Measurements from ENCODE around the gene RUVBL2. TPM values are rescaled to one million over a fixed set of nuclear protein-coding genes. Genes with fewer than 3 reads are reported as not detected.

RUVBL2 gene
- 110 and 115 TPM in 2 replicates for total RNA-seq
- 185 and 200 TPM in 2 replicates for polyA plus RNA-seq
- 190 and 194 TPM in 2 replicates for polyA plus RNA-seq (2011; cell fraction: cytosol; rRNA removed)
- 192 and 197 TPM in 2 replicates for polyA plus RNA-seq (2011; cell fraction: nucleus; rRNA removed)
- 148 and 185 TPM in 2 replicates for polyA plus RNA-seq (2012)
- 106 and 142 TPM in 2 replicates for polyA minus RNA-seq
- 189 TPM for polyA minus RNA-seq (2011; cell fraction: cytosol; rRNA and poly(A)+ RNA removed)
- polyA minus RNA-seq (2011; cell fraction: nucleus; rRNA and poly(A)+ RNA removed), result 39.0 and 64.7 TPM in 2 replicates
- percentile 53 among the genes with signal in this experiment for Bru-seq, nascent RNA
- BruChase-seq, experiment 1, labeled RNA remaining after a 6-hour chase, result percentile 61 among the genes with signal in this experiment
- percentile 53 among the genes with signal in this experiment for BruChase-seq, experiment 2, labeled RNA remaining after a 2-hour chase
- long read RNA-seq, transcript RUVBL2-205 (2 exons, 546 nt), result minor isoform, 122 of 717 reads
- long read RNA-seq, transcript RUVBL2-206 (15 exons, 2,009 nt), result major isoform, 483 of 717 reads
- long read RNA-seq, partial matches to known transcripts, result 49 of 717 reads
- long read RNA-seq, other reads (novel, unspliced or antisense), result 61 of 717 reads

DNA sequence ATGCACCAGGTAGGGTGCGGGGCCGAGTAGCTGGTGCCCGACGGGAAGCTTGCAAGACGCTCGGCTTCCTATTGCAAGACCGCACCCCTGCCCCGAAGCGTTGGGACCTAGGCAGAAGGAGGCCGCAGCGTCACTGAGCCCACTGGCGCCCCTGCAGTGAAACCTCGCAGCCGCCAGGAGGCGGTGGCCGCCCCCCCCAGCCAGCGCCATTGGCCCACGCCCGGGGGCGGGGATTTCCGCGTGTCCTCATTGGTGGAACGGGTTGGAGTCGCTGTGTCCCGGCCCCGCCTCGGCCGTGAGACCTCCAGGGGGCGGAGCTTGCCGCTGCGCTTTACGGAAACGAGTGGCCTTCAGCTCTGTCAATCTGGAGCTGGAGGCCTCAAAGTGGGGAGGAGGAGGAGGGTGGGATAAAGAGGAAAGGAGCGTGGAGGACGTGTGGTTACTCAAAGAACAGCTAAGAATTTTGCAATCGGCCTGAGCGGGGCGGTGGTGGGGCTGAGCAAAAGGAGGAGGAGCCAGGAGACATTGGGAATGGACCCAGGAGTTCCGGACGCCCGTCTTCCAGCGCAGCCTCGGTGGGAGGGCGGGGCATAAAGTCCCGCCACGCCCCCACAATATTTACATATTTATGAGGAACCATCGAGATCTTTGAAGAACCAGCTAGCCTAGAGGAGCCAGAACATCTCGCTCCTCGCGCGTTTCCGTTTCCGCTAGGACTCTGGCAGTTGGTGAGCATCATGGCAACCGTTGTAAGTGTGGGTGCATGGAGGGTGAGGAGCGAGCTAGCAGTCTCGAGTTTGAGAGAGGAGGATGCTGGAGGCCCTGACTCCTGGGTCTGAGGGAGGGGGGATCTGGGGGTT, at the start of gene RUVBL2, which contains the start of gene GYS1:
Gene RUVBL2, plus strand, starts transcription at position 713 of the 860 bp plus-strand sequence. Its CDS starts 25 bp downstream, at position 738.
Gene GYS1, minus strand, starts transcription at position 135 of the 860 bp plus-strand sequence. CDS start 197 bp downstream, outside the sequence.
- Histone ChIP-seq H3K4me1 (ENCODE audit: control insufficient read depth, extremely low read depth, insufficient read depth, low read length) (peaks cover 14% of the 10 kb centered on the region), H3K36me3 (ENCODE audit: control insufficient read depth in 2 of 2, extremely low read depth in 1 of 2, insufficient read depth in 2 of 2, low read length in 2 of 2) (peaks cover 0 to 3% of the 10 kb centered on the region in 2 experiments), H2AFZ (ENCODE audit: low read depth, low read length) (peak within 1 kb of the TSS; percentile 77), H3K9me3 (replicated peaks; ENCODE audit: control insufficient read depth, insufficient read depth, low read length) (no peaks in the 10 kb centered on the region), H3K4me3 (replicated peaks in 1 of 3; ENCODE audit: insufficient read depth in 1 of 3, low read depth in 1 of 3, low read length in 3 of 3) (peak within 1 kb of the TSS; percentile 83 to 92 (median 86)), H3K27me3 (ENCODE audit: control insufficient read depth in 2 of 2, insufficient read depth in 2 of 2, low read length in 2 of 2) (no peaks in the 10 kb centered on the region), H3K79me2 (ENCODE audit: control insufficient read depth, insufficient read depth, low read length) (peaks cover 58% of the 10 kb centered on the region), H4K20me1 (replicated peaks; ENCODE audit: control insufficient read depth, extremely low read depth, insufficient read depth, low read length) (no peaks in the 10 kb centered on the region), H3K4me2 (ENCODE audit: insufficient read depth, low read length) (peak within 1 kb of the TSS; percentile 91), H3K27ac (ENCODE audit: insufficient read depth, low read depth, low read length) (peak within 1 kb of the TSS; percentile 61), H3K9ac (replicated peaks; ENCODE audit: extremely low read depth, insufficient read depth, low read length) (peak within 1 kb of the TSS; percentile 89), H3K9me1 (replicated peaks; ENCODE audit: control insufficient read depth, extremely low read depth, insufficient read depth, low read length) (no peaks in the 10 kb centered on the region)
- intact Hi-C loops (cut with micrococcal nuclease) (loop anchor here (1.0 to 10.0 kb wide), 6 partner anchors 15 to 359 kb away; partner anchors contain the start of genes DBP, HRC, SNRNP70 and TRPM4), dilution Hi-C loops (cut with MboI; ENCODE audit: extremely low pct_ligation_motif_present, low sequenced_read_pairs) (no loop called here)
- POLR2A ChIA-PET, result interaction anchor here (0.6 to 1.5 kb wide), 6 partner anchors 10 to 374 kb away, joined by 3 to 6 read pairs (median 3); partner anchors contain the start of genes FTL, PPP1R15A, RPL18 and SPHK2
- DNase-seq (ENCODE audit: low read depth, low spot score) (peak; percentile 100), FAIRE-seq (peak; percentile 99)
- BruUV-seq (replicated peaks), result TSS peak; percentile 66
- TF ChIP-seq POLR2AphosphoS5 (IDR thresholded peaks at IDR 0.05; ENCODE audit: insufficient read depth, low read depth, low read length) (peak; percentile 77), POLR2A (IDR thresholded peaks at IDR 0.05; ENCODE audit: low read depth, low read length) (peak; percentile 88), GATA2 (IDR thresholded peaks at IDR 0.05; ENCODE audit: insufficient read depth, insufficient read length, low read depth, low read length) (no peak), MYC (IDR thresholded peaks at IDR 0.05; ENCODE audit: low read depth, low read length) (peak; percentile 72)
- TF ChIP-seq, protein P1, sequence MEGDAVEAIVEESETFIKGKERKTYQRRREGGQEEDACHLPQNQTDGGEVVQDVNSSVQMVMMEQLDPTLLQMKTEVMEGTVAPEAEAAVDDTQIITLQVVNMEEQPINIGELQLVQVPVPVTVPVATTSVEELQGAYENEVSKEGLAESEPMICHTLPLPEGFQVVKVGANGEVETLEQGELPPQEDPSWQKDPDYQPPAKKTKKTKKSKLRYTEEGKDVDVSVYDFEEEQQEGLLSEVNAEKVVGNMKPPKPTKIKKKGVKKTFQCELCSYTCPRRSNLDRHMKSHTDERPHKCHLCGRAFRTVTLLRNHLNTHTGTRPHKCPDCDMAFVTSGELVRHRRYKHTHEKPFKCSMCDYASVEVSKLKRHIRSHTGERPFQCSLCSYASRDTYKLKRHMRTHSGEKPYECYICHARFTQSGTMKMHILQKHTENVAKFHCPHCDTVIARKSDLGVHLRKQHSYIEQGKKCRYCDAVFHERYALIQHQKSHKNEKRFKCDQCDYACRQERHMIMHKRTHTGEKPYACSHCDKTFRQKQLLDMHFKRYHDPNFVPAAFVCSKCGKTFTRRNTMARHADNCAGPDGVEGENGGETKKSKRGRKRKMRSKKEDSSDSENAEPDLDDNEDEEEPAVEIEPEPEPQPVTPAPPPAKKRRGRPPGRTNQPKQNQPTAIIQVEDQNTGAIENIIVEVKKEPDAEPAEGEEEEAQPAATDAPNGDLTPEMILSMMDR (IDR thresholded peaks at IDR 0.05; ENCODE audit: extremely low read depth in 1 of 2, insufficient read depth in 1 of 2, low read depth in 1 of 2, low read length in 2 of 2), result peak; percentile 98 to 100
- TF ChIP-seq, protein P2, sequence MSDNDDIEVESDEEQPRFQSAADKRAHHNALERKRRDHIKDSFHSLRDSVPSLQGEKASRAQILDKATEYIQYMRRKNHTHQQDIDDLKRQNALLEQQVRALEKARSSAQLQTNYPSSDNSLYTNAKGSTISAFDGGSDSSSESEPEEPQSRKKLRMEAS (IDR thresholded peaks at IDR 0.05; ENCODE audit: insufficient read depth, insufficient read length), result no peak
- CTCF ChIA-PET, result interaction anchor here (0.6 to 3.3 kb wide), 33 partner anchors 10 to 1125 kb away, joined by 3 to 41 read pairs (median 4); partner anchors contain the start of genes LIN7B and PPP1R15A
